HG03064 (cell line): ENCODE data around the gene CCDC9B.
A peak's percentile ranks its signal among the peaks of the same experiment; 100 is the strongest.

Experiments
- ATAC-seq: cut with Tn5 transposase; IDR thresholded peaks from one replicate; pipeline ENCODE4 v1.9.1; 2021; ENCODE audit warnings: low read depth; ENCODE audit not compliant: unreplicated experiment

CCDC9B gene

DNA sequence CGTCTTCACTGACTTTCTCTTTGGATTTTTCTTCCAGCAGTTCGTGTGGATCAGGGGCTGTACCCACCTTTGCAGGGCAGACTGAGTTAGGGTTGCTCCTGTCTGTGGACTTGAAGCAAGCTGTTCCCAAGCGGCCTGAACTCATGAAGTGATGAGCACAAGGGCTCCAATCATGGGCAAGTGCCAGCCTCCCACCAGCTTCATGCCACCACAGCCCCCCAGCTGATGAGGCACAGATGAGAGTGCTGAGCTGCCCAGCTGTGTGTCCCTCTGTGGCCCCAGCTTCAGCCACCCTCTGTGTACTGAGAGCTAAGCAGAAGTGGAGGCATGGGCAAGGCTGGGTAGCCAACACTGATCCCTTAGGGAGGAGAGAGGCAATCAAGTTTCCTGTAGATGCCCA is 29.7 kb downstream of the CCDC9B start:
- no peak for ATAC-seq

DNA sequence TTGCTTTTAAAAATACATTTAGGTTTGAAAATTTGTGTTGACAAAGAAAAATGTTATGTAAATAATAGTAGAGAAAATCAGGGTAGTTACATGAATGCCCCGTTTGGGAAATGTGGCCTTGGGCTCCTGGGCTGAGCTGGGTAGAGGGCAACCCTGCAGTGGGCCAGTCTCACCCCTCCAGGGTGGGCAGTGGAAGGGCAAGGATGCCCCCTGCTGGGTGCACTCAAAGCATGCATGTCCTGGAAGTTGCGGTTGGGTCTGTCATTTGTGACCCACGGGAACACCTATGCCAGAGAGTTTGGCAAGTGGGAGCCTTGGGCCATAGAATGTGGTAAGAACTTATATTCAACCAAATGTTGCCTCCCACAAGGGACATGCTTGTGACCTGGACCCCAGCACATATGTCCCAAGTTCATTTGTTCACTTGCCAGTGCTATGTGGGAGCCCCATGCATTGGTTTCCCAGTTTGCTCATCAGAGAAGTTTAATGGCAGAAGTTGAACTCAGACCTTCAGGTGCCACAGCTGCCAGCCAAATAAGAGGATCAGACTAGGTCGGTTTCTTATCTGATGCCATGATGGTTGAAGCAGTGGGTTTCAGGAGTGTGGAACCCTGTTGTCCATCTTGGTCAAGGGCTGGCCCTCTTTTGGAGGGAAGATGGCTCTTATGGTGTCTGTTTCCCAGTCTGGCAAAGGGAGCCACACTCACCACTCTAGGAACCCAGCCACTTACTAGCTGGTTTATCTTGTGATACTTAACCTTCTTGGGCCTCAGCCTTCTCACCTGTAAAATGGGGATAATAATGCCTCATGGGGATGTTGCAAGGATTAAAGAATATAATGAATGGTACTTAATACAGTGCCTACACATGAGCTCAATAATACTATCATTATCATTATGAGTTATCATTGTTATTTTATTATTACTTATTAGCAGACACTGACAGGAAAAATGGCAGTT is 30.5 kb downstream of the CCDC9B start:
- no peak for ATAC-seq

GRCh38 chr15:40309344-40309862 is 31.3 kb downstream of the CCDC9B start:
- ATAC-seq = no peak

GRCh38 chr15:40307421-40308211 is 33.1 kb downstream of the CCDC9B start, which contains the start of gene PLCB2:
Gene PLCB2, minus strand, starts transcription at chr15:40307935. Its CDS starts 263 bp downstream, at chr15:40307672.
- peak; percentile 65 for ATAC-seq

DNA sequence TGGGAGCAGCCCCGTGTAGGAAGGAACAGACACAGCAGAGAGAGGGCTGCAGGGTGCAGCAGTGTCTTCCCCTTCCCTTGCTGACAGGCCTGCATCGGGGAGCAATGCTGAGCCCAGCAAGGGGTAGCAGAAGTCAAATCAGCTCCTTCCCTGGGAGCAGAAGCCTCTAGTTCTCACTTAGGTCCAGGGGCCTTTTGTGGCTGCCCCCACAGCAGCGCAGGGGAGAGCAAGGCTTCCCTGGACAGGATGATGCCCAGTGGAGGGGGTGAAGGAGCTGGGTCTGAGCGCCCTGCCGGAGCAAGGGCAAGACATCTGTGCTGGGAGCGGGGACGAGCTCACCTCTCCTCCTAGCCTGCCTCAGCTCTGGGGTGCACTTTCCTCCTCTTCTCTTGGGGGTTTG is 33.8 kb downstream of the CCDC9B start:
- ATAC-seq = no peak

GRCh38 chr15:40306371-40306770 is 34.4 kb downstream of the CCDC9B start:
- no peak for ATAC-seq

DNA sequence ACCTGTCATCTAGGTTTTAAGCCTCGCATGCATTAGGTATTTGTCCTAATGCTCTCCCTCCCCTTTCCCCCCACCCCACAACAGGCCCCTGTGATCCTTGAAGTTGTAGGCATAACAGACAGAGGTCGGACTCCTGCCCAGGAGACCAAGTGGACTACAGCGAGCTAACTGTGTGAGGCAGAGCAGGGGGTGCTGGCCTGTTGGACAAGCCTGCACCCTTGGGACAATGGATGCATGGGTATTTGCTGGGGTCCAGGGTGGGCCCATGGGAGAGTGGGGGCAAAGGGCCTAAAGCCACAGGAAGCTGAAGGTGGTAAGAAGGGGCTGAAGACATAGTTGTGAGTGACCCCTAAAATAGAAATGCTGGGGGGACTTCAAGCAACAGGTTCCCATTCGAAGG is 35.5 kb downstream of the CCDC9B start:
- no peak for ATAC-seq

DNA sequence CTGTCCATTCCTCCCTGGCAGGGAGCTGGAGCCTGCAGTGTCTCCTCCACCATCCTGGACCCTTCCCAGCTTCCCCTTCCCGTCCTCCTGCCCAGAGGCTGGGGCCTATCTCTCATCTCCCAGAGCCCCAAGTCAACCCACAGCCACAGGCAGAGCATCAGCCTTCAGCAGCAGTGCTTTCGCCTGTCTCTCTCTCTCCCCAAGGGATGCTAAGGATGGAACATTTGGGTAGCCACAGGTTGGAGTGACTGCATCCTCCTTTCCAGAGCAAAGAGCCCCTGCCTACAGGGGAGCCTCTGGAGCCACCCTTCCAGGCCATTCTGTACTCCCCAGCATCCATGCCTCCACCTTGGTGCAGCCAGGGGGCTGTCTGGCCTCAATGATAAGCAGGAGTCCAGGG is 37.2 kb downstream of the CCDC9B start:
- no peak for ATAC-seq

- ATAC-seq = no peak
Measured at GRCh38 chr15:40302981-40303380, 37.8 kb downstream of the CCDC9B start.

GRCh38 chr15:40302288-40302886 is 38.4 kb downstream of the CCDC9B start:
- no peak for ATAC-seq

- no peak for ATAC-seq
Measured at GRCh38 chr15:40301467-40302179, 39.1 kb downstream of the CCDC9B start.

GRCh38 chr15:40300771-40301170 is 40.0 kb downstream of the CCDC9B start:
- no peak for ATAC-seq

DNA sequence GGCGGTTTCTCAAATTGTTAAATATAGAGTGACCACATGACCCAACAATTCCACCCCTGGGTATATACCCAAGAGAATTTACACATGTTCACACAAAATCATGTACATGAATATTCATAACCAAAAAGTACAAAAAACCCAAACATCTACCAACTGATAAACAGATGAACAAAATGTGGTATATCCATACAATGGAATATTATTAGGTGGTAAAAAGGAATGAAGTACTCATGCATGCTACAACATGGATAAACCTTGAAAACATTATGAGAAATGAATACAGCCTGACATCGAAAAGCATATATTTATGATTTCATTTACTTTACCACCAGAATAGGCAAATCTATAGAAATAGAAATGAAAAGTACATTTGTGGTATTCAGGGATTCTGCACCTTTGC is 40.4 kb downstream of the CCDC9B start:
- ATAC-seq = no peak

- ATAC-seq = no peak
Measured at GRCh38 chr15:40298216-40298935, 42.4 kb downstream of the CCDC9B start.

DNA sequence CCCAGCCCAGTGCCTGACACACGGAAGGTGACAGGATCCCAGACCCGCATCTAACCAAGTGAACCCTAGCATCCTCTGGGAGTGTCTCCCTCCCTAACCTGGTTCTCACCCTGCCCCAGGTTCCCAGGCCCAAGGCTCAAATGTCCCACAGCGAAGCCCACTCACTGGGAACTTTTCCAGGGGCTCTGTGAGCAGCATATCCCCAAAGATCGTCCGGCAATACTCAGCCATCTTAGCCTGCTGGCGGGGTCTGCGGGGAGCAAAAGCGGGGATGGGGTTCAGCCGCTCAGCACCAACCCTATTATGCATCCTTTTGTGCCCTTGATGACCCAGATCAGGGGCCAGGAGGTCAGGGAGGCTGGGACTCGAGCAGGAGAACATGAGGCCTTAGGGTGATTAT is 43.4 kb downstream of the CCDC9B start:
- ATAC-seq = no peak

DNA sequence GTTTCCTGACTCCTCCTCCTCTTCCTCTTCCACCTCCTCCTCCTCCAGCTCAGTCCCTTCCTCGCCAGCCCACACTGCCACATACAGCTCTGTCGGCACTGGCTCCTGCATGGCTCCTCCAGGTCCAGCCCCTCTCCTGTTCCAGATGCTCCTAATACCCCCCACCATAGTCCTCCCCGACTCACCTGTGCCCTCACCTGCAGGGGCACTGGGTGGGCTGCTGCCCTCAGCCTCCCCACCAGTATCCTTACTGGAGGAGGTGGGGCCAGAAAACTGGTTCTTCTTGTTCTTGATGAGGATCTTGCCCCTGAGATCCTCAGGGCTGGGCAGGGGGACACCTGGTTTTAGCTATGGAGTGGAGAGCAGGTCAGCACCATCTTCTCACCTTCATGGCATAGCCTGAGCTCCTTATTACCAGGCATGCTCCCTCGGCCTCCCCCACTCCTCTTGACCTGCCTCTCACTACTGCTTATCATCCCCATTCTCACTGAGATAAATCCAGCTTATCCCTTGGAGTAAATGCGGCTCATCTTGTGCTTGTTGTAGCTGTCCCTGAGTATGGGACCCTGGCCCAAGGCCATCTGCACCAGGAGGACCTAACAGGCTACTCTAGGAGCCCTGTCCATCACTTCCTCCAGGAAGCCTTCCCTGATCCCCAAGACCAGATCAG is 44.0 kb downstream of the CCDC9B start:
- ATAC-seq = no peak

DNA sequence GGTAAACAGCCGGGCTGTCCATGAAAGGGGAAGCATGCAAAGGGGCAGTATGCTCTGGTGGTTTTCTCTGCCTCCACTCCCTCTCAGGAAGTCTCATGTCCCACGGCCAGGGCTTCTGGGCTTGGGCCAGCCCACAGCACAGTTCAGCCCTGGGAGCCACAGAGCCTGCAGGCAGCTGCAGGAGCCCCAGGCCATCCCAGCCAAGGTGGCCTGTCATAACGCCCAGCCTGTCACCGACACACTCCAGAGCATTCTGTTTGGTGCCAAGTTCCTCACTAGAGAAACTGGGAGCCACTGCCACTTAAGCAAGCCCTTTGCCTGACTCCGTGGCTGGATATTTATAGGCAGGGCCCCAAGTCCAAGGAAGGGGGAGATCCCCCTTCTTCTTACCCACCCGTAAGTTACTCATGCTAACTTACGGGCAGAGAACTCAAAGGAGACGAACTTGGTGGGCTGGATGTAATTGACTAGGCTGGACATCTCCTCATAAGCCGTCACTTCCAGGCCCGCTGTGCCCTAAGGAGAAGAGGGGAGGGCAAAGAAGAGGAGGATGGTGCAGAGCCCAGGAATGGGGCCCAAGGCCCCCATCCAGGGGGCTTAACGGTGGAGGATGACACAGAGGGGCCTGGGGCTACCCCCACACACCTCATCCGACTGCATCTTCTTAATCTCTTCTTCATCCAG is 44.7 kb downstream of the CCDC9B start:
- ATAC-seq = no peak

DNA sequence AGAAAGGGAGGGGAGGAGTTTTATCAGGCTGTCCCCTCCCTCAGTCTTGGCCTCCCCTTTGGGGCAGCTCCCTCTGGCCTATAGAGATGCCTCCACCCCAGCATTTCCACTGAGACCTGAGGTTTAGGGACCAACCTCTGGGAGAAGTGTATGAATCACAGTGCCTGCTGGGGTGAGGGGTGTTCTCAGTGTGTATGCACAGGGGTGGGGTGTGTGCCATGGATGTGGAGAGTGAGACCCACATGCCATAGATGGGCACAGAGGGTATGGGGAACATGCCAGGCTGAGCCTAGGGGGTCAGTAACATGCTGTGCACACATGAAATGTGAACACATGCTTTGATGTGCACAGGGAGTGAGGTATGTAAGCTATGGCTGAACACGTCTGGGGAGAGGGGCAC is 45.4 kb downstream of the CCDC9B start:
- no peak for ATAC-seq
